ENCODE measurements around the gene QSER1. TPM values are rescaled to one million over a fixed set of nuclear protein-coding genes. Genes with fewer than 3 reads are reported as not detected.
"Not testable (repeated sequence)": the region's sequence is repeated elsewhere in the genome, so short reads cannot be mapped to it uniquely, and the experiment has no call there.

Gene QSER1
- polyA plus RNA-seq, 1 experiment, result 16.4 TPM

GRCh38 chr11:32852207-32852606 lies 40.4 kb upstream of the QSER1 start:
- CTCF ChIA-PET, result no interaction called here
- peaks cover 3% of the 10 kb centered on the region for H3K27me3 ChIP-seq (ENCODE audit: control insufficient read depth, insufficient read depth, low read length)
- H3K27ac ChIP-seq (ENCODE audit: low read depth, low read length), result no peak overlapping the region
- DNase-seq (ENCODE audit: low read depth, low spot score), result no peak
- no peak for TF ChIP-seq CTCF (IDR thresholded peaks at IDR 0.05; ENCODE audit: low read depth, low read length)
- no peak overlapping the region for H3K4me3 ChIP-seq (ENCODE audit: low read depth, low read length)
- H3K9me3 ChIP-seq (ENCODE audit: control insufficient read depth, insufficient read depth, low read length), result no peaks in the 10 kb centered on the region
- POLR2A ChIA-PET, result no interaction called here

GRCh38 chr11:32855601-32856000 lies 37.0 kb upstream of the QSER1 start:
- TF ChIP-seq CTCF (IDR thresholded peaks at IDR 0.05; ENCODE audit: low read depth, low read length), result no peak
- Histone ChIP-seq H3K27ac (ENCODE audit: low read depth, low read length) (no peak overlapping the region), H3K27me3 (ENCODE audit: control insufficient read depth, insufficient read depth, low read length) (peaks cover 3% of the 10 kb centered on the region), H3K4me3 (ENCODE audit: low read depth, low read length) (no peak overlapping the region), H3K9me3 (ENCODE audit: control insufficient read depth, insufficient read depth, low read length) (no peaks in the 10 kb centered on the region)
- CTCF ChIA-PET, result no interaction called here
- POLR2A ChIA-PET, result no interaction called here
- DNase-seq (ENCODE audit: low read depth, low spot score), result no peak

- CTCF ChIA-PET, result no interaction called here
Observed at GRCh38 chr11:32858731-32859130, 33.9 kb upstream of the QSER1 start.

GRCh38 chr11:32861850-32862577 lies 30.6 kb upstream of the QSER1 start:
- H3K9me3 ChIP-seq (ENCODE audit: control insufficient read depth, insufficient read depth, low read length), result no peaks in the 10 kb centered on the region
- POLR2A ChIA-PET, result no interaction called here
- H3K4me3 ChIP-seq (ENCODE audit: low read depth, low read length), result no peak overlapping the region
- TF ChIP-seq CTCF (IDR thresholded peaks at IDR 0.05; ENCODE audit: low read depth, low read length), result no peak
- CTCF ChIA-PET, result no interaction called here
- H3K27me3 ChIP-seq (ENCODE audit: control insufficient read depth, insufficient read depth, low read length), result peaks cover 4% of the 10 kb centered on the region
- no peak for DNase-seq (ENCODE audit: low read depth, low spot score)
- H3K27ac ChIP-seq (ENCODE audit: low read depth, low read length), result no peak overlapping the region

More at GRCh38 chr11:32858731-32859130, 33.9 kb upstream of the QSER1 start:
- no peak for DNase-seq (ENCODE audit: low read depth, low spot score)
- POLR2A ChIA-PET, result no interaction called here
- Histone ChIP-seq H3K9me3 (ENCODE audit: control insufficient read depth, insufficient read depth, low read length) (no peaks in the 10 kb centered on the region), H3K27me3 (ENCODE audit: control insufficient read depth, insufficient read depth, low read length) (peaks cover 3% of the 10 kb centered on the region), H3K27ac (ENCODE audit: low read depth, low read length) (no peak overlapping the region), H3K4me3 (ENCODE audit: low read depth, low read length) (no peak overlapping the region)
- no peak for TF ChIP-seq CTCF (IDR thresholded peaks at IDR 0.05; ENCODE audit: low read depth, low read length)

- no peak overlapping the region for H3K27ac ChIP-seq (ENCODE audit: low read depth, low read length)
- H3K4me3 ChIP-seq (ENCODE audit: low read depth, low read length), result no peak overlapping the region
- DNase-seq (ENCODE audit: low read depth, low spot score), result no peak
- ChIA-PET CTCF (interaction anchor here (0.6 to 1.2 kb wide), 2 partner anchors 72 to 944 kb away, joined by 3 read pairs; no protein-coding TSS in a partner anchor), POLR2A (no interaction called here)
- no peak for TF ChIP-seq CTCF (IDR thresholded peaks at IDR 0.05; ENCODE audit: low read depth, low read length)
- H3K9me3 ChIP-seq (ENCODE audit: control insufficient read depth, insufficient read depth, low read length), result no peaks in the 10 kb centered on the region
- H3K27me3 ChIP-seq (ENCODE audit: control insufficient read depth, insufficient read depth, low read length), result peaks cover 4% of the 10 kb centered on the region
Observed at GRCh38 chr11:32864555-32864954, 28.1 kb upstream of the QSER1 start.

- DNase-seq (ENCODE audit: low read depth, low spot score); H3K27ac ChIP-seq (ENCODE audit: low read depth, low read length); CTCF ChIA-PET; POLR2A ChIA-PET; H3K4me3 ChIP-seq (ENCODE audit: low read depth, low read length); H3K9me3 ChIP-seq (ENCODE audit: control insufficient read depth, insufficient read depth, low read length); H3K27me3 ChIP-seq (ENCODE audit: control insufficient read depth, insufficient read depth, low read length): not testable (repeated sequence)
Observed at GRCh38 chr11:32868752-32869151, 23.9 kb upstream of the QSER1 start.
